ENCODE measurements around the gene SSR3. TPM values are rescaled to one million over a fixed set of nuclear protein-coding genes. Genes with fewer than 3 reads are reported as not detected.

SSR3 gene
- total and polyA plus RNA-seq, 2 donors (not counting 3 experiments of a cell fraction or from before 2014, with no cell fraction given), result 155 to 355 TPM

GRCh38 chr3:156576651-156577348 lies 21.9 kb upstream of the SSR3 start:
- no TSS peak for BruUV-seq (replicated peaks)

More at GRCh38 chr3:156576651-156577348, 21.9 kb upstream of the SSR3 start:
- Histone ChIP-seq H3K27ac (ENCODE audit: insufficient read depth, low read depth, low read length) (no peak overlapping the region), H3K9me3 (replicated peaks; ENCODE audit: control insufficient read depth, insufficient read depth, low read length) (no peaks in the 10 kb centered on the region), H3K36me3 (ENCODE audit: control insufficient read depth in 2 of 2, extremely low read depth in 1 of 2, insufficient read depth in 2 of 2, low read length in 2 of 2) (no peaks in the 10 kb centered on the region), H3K4me2 (ENCODE audit: insufficient read depth, low read length) (no peak overlapping the region), H3K9ac (replicated peaks; ENCODE audit: extremely low read depth, insufficient read depth, low read length) (no peak overlapping the region), H3K27me3 (ENCODE audit: control insufficient read depth in 2 of 2, insufficient read depth in 2 of 2, low read length in 2 of 2) (peaks cover 7 to 19% of the 10 kb centered on the region in 2 experiments), H4K20me1 (replicated peaks; ENCODE audit: control insufficient read depth, extremely low read depth, insufficient read depth, low read length) (no peaks in the 10 kb centered on the region), H3K9me1 (replicated peaks; ENCODE audit: control insufficient read depth, extremely low read depth, insufficient read depth, low read length) (no peaks in the 10 kb centered on the region), H2AFZ (ENCODE audit: low read depth, low read length) (no peak overlapping the region), H3K4me1 (ENCODE audit: control insufficient read depth, extremely low read depth, insufficient read depth, low read length) (no peaks in the 10 kb centered on the region), H3K79me2 (ENCODE audit: control insufficient read depth, insufficient read depth, low read length) (no peaks in the 10 kb centered on the region), H3K4me3 (replicated peaks in 1 of 3; ENCODE audit: insufficient read depth in 1 of 3, low read depth in 1 of 3, low read length in 3 of 3) (no peak overlapping the region)
- ChIA-PET POLR2A (no interaction called here), CTCF (no interaction called here)
- FAIRE-seq (no peak), DNase-seq (ENCODE audit: low read depth, low spot score) (no peak)
- intact Hi-C loops (cut with micrococcal nuclease) (no loop called here), dilution Hi-C loops (cut with MboI; ENCODE audit: extremely low pct_ligation_motif_present, low sequenced_read_pairs) (no loop called here)
- TF ChIP-seq CTCF (IDR thresholded peaks at IDR 0.05; ENCODE audit: extremely low read depth in 1 of 2, insufficient read depth in 1 of 2, low read depth in 1 of 2, low read length in 2 of 2), result no peak
- TF ChIP-seq EZH2 (IDR thresholded peaks at IDR 0.05; ENCODE audit: borderline replicate concordance, low read depth, low read length, severe bottlenecking), result no peak
- no peak for TF ChIP-seq JUN (IDR thresholded peaks at IDR 0.05; ENCODE audit: borderline replicate concordance, insufficient read depth, insufficient read length, low read depth)
- no peak for TF ChIP-seq POLR2A (IDR thresholded peaks at IDR 0.05; ENCODE audit: low read depth, low read length)
- TF ChIP-seq MYC (IDR thresholded peaks at IDR 0.05; ENCODE audit: low read depth, low read length), result no peak
- TF ChIP-seq GATA2 (IDR thresholded peaks at IDR 0.05; ENCODE audit: insufficient read depth, insufficient read length, low read depth, low read length), result no peak
- no peak for TF ChIP-seq POLR2AphosphoS5 (IDR thresholded peaks at IDR 0.05; ENCODE audit: insufficient read depth, low read depth, low read length)
- no peak for TF ChIP-seq MAX (IDR thresholded peaks at IDR 0.05; ENCODE audit: insufficient read depth, insufficient read length)
- TF ChIP-seq FOS (IDR thresholded peaks at IDR 0.05; ENCODE audit: borderline replicate concordance, insufficient read depth, low read length), result no peak
